SIG-M5 treated with dmso at 0.1 percent for 504 hours (cell line): Measurements from ENCODE around the gene TMEM220.
"Not testable (repeated sequence)": the region's sequence is repeated elsewhere in the genome, so short reads cannot be mapped to it uniquely, and the experiment has no call there.

ENCODE experiments used
- DNase-seq: peaks from one replicate; lab custom pipeline; 2025; ENCODE audit not compliant: unreplicated experiment; lab: John Stamatoyannopoulos, UW

TMEM220 gene

GRCh38 chr17:10755592-10756127, 25.8 kb upstream of the TMEM220 start:
- no peak for DNase-seq

GRCh38 chr17:10754861-10755591, 25.2 kb upstream of the TMEM220 start:
- DNase-seq, result no peak

- peak; percentile 13 for DNase-seq
Measured at GRCh38 chr17:10754109-10754508, 24.3 kb upstream of the TMEM220 start.

- no peak for DNase-seq
Measured at GRCh38 chr17:10752696-10753095, 22.9 kb upstream of the TMEM220 start.

GRCh38 chr17:10751563-10751962, 21.7 kb upstream of the TMEM220 start:
- DNase-seq, result no peak

GRCh38 chr17:10750210-10750609, 20.4 kb upstream of the TMEM220 start:
- no peak for DNase-seq

- DNase-seq, result no peak
Measured at GRCh38 chr17:10748531-10749181, 18.8 kb upstream of the TMEM220 start.

- DNase-seq, result no peak
Measured at GRCh38 chr17:10745231-10745630, 15.4 kb upstream of the TMEM220 start.

GRCh38 chr17:10744501-10745000, 14.7 kb upstream of the TMEM220 start:
- DNase-seq, result no peak

- DNase-seq, result no peak
Measured at GRCh38 chr17:10743316-10744009, 13.6 kb upstream of the TMEM220 start.

GRCh38 chr17:10742431-10742830, 12.6 kb upstream of the TMEM220 start:
- no peak for DNase-seq

- no peak for DNase-seq
Measured at GRCh38 chr17:10741416-10742135, 11.8 kb upstream of the TMEM220 start.

GRCh38 chr17:10739386-10739785, 9.6 kb upstream of the TMEM220 start:
- no peak for DNase-seq

- no peak for DNase-seq
Measured at GRCh38 chr17:10738521-10739258, 8.9 kb upstream of the TMEM220 start.

- no peak for DNase-seq
Measured at GRCh38 chr17:10737736-10738135, 7.9 kb upstream of the TMEM220 start.

- DNase-seq, result peak; percentile 39
Measured at GRCh38 chr17:10737168-10737622, 7.4 kb upstream of the TMEM220 start.

GRCh38 chr17:10735821-10736220, 6.0 kb upstream of the TMEM220 start:
- DNase-seq, result no peak

- no peak for DNase-seq
Measured at GRCh38 chr17:10735251-10735650, 5.4 kb upstream of the TMEM220 start.

- no peak for DNase-seq
Measured at GRCh38 chr17:10733666-10734065, 3.8 kb upstream of the TMEM220 start.

GRCh38 chr17:10732121-10732520, 2.3 kb upstream of the TMEM220 start:
- not testable (repeated sequence) for DNase-seq
